Testis (tissue), 2 donors: Measurements from ENCODE around the gene KLF11.

Source experiments
- CTCF ChIP-seq, 3 experiments: fragments of 450-650 bp in 2 of 3; fragments of 200-600 bp in 1 of 3; sonication (generic) in 1 of 3; IDR thresholded peaks; one replicate each; pipeline ENCODE4 v1.5.1; 2016 to 2019; ENCODE audit warnings: antibody characterized with exemption in 3 of 3, mild to moderate bottlenecking in 2 of 3, moderate library complexity in 1 of 3
- POLR2A ChIP-seq: fragments of 450-650 bp; IDR thresholded peaks from one replicate; pipeline ENCODE4 v1.6.1; 2017; ENCODE audit warnings: antibody characterized with exemption, mild to moderate bottlenecking, moderate library complexity

DNA sequence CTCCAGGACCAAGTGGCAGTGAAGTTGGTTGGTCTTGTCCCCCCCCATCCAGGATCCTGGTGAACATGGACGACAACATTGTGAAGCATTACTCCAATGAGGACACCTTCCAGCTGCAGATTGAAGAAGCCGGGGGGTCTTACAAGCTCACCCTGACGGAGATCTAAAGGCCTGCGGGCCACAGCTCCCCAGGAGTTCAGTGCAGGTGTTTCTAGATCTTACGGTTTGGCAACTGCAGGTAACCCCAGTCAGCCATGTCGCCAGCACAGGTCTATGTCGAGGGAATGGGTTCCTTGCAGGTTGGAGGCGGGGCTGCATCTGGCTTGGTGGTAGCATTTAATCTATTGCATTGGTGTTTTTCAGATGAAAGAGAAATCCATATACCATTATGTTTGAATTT, 42.8 kb upstream of the KLF11 start:
- TF ChIP-seq CTCF (IDR thresholded peaks at IDR 0.05) (no peak), POLR2A (no peak)
